ENCODE measurements around the gene NFE2L1.
A peak's percentile ranks its signal among the peaks of the same experiment; 100 is the strongest.

DNA sequence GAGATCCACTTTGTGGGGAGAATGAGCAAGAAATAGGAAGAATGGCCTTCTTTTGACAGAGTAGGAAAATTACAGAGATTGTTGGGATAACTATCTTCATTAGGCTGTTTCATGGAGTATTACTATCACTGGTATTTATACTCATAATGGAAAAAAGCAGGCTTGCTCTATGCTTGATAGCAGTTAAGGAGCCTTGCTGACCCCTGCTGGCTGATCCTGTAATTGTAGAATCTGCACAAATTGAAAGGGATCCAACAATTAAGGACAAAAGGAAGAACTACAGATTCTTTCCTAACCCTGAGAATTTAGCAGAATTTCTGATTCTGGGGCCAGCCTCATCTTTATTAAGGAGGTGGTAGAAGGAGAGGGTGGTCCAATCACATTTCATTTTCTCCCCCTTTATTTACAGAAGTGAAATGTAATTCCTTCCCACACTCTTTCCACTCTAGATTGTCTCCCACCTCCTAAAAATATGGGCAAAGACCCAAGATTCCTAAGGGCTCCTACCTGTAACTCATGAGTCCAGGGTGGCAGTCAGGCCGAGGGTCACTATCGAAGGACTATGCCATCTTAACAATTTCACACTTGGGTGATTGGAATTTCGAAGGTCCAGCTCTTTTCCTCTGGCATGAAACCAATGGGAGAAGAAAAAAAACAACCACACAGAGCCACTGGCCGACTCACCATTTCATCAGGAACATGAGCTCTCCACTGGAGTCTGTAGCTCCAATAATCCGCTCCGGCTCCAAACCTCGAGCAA, 26.3 kb downstream of the NFE2L1 start:
- TF ChIP-seq POLR2A (IDR thresholded peaks at IDR 0.05), result no peak
- TF ChIP-seq, protein P1, sequence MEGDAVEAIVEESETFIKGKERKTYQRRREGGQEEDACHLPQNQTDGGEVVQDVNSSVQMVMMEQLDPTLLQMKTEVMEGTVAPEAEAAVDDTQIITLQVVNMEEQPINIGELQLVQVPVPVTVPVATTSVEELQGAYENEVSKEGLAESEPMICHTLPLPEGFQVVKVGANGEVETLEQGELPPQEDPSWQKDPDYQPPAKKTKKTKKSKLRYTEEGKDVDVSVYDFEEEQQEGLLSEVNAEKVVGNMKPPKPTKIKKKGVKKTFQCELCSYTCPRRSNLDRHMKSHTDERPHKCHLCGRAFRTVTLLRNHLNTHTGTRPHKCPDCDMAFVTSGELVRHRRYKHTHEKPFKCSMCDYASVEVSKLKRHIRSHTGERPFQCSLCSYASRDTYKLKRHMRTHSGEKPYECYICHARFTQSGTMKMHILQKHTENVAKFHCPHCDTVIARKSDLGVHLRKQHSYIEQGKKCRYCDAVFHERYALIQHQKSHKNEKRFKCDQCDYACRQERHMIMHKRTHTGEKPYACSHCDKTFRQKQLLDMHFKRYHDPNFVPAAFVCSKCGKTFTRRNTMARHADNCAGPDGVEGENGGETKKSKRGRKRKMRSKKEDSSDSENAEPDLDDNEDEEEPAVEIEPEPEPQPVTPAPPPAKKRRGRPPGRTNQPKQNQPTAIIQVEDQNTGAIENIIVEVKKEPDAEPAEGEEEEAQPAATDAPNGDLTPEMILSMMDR (IDR thresholded peaks at IDR 0.05), result peak; percentile 54 to 92 (median 80)
